HEK293 (cell line): ENCODE measurements around the gene CD28.

Source experiments
- ZNF239 ChIP-seq: fragments of 450-650 bp; formaldehyde crosslinking; IDR thresholded peaks from 2 replicates; pipeline ENCODE4 v1.5.1; 2016; ENCODE audit warnings: missing biosample characterization, missing genetic modification characterization
- ZNF292 ChIP-seq: fragments of 450-650 bp; formaldehyde crosslinking; IDR thresholded peaks from 2 replicates; pipeline ENCODE4 v1.5.1; 2016; ENCODE audit warnings: low read depth, missing biosample characterization, missing genetic modification characterization, borderline replicate concordance
- ZNF423 ChIP-seq: fragments of 450-650 bp; formaldehyde crosslinking; IDR thresholded peaks from 2 replicates; pipeline ENCODE4 v1.5.1; 2016; ENCODE audit warnings: missing biosample characterization, missing genetic modification characterization
- ZNF510 ChIP-seq: fragments of 450-650 bp; formaldehyde crosslinking; IDR thresholded peaks from 2 replicates; pipeline ENCODE4 v1.5.1; 2018; ENCODE audit warnings: mild to moderate bottlenecking, missing genetic modification characterization, missing biosample characterization; ENCODE audit not compliant: insufficient replicate concordance
- ZNF530 ChIP-seq: fragments of 450-650 bp; formaldehyde crosslinking; IDR thresholded peaks from 2 replicates; pipeline ENCODE4 v1.5.1; 2016; ENCODE audit warnings: low read depth, missing biosample characterization, missing genetic modification characterization
- TF ChIP-seq, protein P1 (sequence below): fragments of 450-650 bp; formaldehyde crosslinking; IDR thresholded peaks from 2 replicates; pipeline ENCODE4 v1.5.1; 2016; ENCODE audit warnings: missing biosample characterization, missing genetic modification characterization
- TF ChIP-seq, protein P2 (sequence below): fragments of 450-650 bp; formaldehyde crosslinking; IDR thresholded peaks from 2 replicates; pipeline ENCODE4 v1.5.1; 2017; ENCODE audit warnings: missing biosample characterization, missing genetic modification characterization
- TF ChIP-seq, protein P3 (sequence below): fragments of 450-650 bp; formaldehyde crosslinking; IDR thresholded peaks from 2 replicates; pipeline ENCODE4 v1.5.1; 2016; ENCODE audit warnings: missing biosample characterization, missing genetic modification characterization
- TF ChIP-seq, protein P4 (sequence below): fragments of 450-650 bp; formaldehyde crosslinking; IDR thresholded peaks from 2 replicates; pipeline ENCODE4 v1.5.1; 2016; ENCODE audit warnings: missing biosample characterization, missing genetic modification characterization
- TF ChIP-seq, protein P5 (sequence below): fragments of 450-650 bp; formaldehyde crosslinking; IDR thresholded peaks from 2 replicates; pipeline ENCODE4 v1.5.1; 2016; ENCODE audit warnings: missing biosample characterization, missing genetic modification characterization, low read depth

DNA sequence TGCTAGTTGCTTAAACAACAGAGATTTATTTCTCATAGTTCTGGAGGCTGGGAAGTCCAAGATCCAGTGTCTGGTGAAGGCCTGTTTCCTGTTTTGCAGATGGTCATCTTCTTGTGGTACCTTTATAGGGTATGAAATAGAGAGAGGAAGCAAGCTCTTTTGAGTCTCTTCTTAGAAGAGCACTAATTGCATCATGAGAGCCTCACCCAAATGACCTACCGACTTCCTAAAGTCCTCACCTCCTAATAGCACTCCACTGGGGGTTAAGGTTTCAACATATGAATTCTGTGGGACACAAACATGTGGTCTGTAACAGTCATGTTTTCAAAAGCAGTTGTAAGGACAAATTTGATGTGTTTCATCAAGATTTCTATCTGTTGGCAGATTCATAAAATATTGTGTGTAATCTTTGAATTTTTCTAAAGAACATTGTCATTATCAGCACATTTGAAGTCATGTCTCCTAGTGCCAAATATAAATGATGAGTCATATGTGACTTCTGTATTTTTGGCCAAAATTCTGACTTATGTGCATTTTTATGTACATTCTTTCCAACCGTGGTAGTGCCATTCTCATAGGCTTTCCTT lies 45.3 kb downstream of the CD28 start:
- TF ChIP-seq, protein P1, sequence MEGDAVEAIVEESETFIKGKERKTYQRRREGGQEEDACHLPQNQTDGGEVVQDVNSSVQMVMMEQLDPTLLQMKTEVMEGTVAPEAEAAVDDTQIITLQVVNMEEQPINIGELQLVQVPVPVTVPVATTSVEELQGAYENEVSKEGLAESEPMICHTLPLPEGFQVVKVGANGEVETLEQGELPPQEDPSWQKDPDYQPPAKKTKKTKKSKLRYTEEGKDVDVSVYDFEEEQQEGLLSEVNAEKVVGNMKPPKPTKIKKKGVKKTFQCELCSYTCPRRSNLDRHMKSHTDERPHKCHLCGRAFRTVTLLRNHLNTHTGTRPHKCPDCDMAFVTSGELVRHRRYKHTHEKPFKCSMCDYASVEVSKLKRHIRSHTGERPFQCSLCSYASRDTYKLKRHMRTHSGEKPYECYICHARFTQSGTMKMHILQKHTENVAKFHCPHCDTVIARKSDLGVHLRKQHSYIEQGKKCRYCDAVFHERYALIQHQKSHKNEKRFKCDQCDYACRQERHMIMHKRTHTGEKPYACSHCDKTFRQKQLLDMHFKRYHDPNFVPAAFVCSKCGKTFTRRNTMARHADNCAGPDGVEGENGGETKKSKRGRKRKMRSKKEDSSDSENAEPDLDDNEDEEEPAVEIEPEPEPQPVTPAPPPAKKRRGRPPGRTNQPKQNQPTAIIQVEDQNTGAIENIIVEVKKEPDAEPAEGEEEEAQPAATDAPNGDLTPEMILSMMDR (tag by site-specific recombination) = no peak
- TF ChIP-seq, protein P2, sequence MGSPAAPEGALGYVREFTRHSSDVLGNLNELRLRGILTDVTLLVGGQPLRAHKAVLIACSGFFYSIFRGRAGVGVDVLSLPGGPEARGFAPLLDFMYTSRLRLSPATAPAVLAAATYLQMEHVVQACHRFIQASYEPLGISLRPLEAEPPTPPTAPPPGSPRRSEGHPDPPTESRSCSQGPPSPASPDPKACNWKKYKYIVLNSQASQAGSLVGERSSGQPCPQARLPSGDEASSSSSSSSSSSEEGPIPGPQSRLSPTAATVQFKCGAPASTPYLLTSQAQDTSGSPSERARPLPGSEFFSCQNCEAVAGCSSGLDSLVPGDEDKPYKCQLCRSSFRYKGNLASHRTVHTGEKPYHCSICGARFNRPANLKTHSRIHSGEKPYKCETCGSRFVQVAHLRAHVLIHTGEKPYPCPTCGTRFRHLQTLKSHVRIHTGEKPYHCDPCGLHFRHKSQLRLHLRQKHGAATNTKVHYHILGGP (tag by site-specific recombination) = no peak
- TF ChIP-seq ZNF510 (tag by site-specific recombination) (no peak), ZNF239 (tag by site-specific recombination) (no peak), ZNF530 (tag by site-specific recombination) (no peak), ZNF292 (tag by site-specific recombination) (no peak), ZNF423 (tag by site-specific recombination) (no peak)
- TF ChIP-seq, protein P3, sequence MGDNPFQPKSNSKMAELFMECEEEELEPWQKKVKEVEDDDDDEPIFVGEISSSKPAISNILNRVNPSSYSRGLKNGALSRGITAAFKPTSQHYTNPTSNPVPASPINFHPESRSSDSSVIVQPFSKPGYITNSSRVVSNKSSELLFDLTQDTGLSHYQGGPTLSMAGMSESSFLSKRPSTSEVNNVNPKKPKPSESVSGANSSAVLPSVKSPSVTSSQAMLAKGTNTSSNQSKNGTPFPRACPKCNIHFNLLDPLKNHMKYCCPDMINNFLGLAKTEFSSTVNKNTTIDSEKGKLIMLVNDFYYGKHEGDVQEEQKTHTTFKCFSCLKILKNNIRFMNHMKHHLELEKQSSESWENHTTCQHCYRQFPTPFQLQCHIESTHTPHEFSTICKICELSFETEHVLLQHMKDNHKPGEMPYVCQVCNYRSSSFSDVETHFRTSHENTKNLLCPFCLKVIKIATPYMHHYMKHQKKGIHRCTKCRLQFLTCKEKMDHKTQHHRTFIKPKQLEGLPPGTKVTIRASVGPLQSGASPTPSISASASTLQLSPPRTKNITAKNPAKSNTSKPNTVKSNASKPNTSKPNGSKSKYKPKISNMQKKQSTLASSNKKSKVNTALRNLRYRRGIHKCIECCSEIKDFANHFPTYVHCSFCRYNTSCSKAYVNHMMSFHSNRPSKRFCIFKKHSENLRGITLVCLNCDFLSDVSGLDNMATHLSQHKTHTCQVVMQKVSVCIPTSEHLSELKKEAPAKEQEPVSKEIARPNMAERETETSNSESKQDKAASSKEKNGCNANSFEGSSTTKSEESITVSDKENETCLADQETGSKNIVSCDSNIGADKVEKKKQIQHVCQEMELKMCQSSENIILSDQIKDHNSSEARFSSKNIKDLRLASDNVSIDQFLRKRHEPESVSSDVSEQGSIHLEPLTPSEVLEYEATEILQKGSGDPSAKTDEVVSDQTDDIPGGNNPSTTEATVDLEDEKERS = no peak
- TF ChIP-seq, protein P4, sequence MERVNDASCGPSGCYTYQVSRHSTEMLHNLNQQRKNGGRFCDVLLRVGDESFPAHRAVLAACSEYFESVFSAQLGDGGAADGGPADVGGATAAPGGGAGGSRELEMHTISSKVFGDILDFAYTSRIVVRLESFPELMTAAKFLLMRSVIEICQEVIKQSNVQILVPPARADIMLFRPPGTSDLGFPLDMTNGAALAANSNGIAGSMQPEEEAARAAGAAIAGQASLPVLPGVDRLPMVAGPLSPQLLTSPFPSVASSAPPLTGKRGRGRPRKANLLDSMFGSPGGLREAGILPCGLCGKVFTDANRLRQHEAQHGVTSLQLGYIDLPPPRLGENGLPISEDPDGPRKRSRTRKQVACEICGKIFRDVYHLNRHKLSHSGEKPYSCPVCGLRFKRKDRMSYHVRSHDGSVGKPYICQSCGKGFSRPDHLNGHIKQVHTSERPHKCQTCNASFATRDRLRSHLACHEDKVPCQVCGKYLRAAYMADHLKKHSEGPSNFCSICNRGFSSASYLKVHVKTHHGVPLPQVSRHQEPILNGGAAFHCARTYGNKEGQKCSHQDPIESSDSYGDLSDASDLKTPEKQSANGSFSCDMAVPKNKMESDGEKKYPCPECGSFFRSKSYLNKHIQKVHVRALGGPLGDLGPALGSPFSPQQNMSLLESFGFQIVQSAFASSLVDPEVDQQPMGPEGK (tag by site-specific recombination) = no peak
- TF ChIP-seq, protein P5, sequence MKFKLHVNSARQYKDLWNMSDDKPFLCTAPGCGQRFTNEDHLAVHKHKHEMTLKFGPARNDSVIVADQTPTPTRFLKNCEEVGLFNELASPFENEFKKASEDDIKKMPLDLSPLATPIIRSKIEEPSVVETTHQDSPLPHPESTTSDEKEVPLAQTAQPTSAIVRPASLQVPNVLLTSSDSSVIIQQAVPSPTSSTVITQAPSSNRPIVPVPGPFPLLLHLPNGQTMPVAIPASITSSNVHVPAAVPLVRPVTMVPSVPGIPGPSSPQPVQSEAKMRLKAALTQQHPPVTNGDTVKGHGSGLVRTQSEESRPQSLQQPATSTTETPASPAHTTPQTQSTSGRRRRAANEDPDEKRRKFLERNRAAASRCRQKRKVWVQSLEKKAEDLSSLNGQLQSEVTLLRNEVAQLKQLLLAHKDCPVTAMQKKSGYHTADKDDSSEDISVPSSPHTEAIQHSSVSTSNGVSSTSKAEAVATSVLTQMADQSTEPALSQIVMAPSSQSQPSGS (tag by site-specific recombination) = no peak
